GM12873 (cell line): ENCODE measurements around the gene SNRPB.

ENCODE experiments used
- CTCF ChIP-seq: IDR thresholded peaks from 2 replicates; pipeline ENCODE4 v1.5.1; 2012; ENCODE audit warnings: low read depth, mild to moderate bottlenecking, moderate library complexity, low read length, control low read depth; ENCODE audit not compliant: insufficient read depth; ENCODE audit errors: missing control alignments

The SNRPB gene

GRCh38 chr20:2465100-2465499 is 5.5 kb downstream of the SNRPB start:
- no peak for TF ChIP-seq CTCF

GRCh38 chr20:2463616-2464365 is 6.8 kb downstream of the SNRPB start:
- TF ChIP-seq CTCF, result no peak

GRCh38 chr20:2462484-2462883 is 8.1 kb downstream of the SNRPB start:
- no peak for TF ChIP-seq CTCF

GRCh38 chr20:2460752-2461424 is 9.7 kb downstream of the SNRPB start:
- no peak for TF ChIP-seq CTCF

GRCh38 chr20:2459981-2460751 is 10.4 kb downstream of the SNRPB start:
- TF ChIP-seq CTCF, result no peak

- TF ChIP-seq CTCF, result no peak
Measured at GRCh38 chr20:2458919-2459499, 11.6 kb downstream of the SNRPB start.
